ENCODE measurements around the gene MRPL34.
A peak's percentile ranks its signal among the peaks of the same experiment; 100 is the strongest.

The MRPL34 gene

GRCh38 chr19:17281391-17282304, 24.0 kb upstream of the MRPL34 start, which contains the start of gene ANKLE1:
TSS of gene ANKLE1 (plus strand) at chr19:17281901. CDS start at chr19:17281921, 20 bp downstream.
- H3K4me1 Mint-ChIP-seq: peaks cover 5% of the 10 kb centered on the region
- peak within 1 kb of the TSS; percentile 76 for H3K4me3 Mint-ChIP-seq
- H3K27ac Mint-ChIP-seq: no peak within 1 kb of the TSS
- DNase-seq: peak; percentile 62
- TF ChIP-seq, protein P1, sequence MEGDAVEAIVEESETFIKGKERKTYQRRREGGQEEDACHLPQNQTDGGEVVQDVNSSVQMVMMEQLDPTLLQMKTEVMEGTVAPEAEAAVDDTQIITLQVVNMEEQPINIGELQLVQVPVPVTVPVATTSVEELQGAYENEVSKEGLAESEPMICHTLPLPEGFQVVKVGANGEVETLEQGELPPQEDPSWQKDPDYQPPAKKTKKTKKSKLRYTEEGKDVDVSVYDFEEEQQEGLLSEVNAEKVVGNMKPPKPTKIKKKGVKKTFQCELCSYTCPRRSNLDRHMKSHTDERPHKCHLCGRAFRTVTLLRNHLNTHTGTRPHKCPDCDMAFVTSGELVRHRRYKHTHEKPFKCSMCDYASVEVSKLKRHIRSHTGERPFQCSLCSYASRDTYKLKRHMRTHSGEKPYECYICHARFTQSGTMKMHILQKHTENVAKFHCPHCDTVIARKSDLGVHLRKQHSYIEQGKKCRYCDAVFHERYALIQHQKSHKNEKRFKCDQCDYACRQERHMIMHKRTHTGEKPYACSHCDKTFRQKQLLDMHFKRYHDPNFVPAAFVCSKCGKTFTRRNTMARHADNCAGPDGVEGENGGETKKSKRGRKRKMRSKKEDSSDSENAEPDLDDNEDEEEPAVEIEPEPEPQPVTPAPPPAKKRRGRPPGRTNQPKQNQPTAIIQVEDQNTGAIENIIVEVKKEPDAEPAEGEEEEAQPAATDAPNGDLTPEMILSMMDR (IDR thresholded peaks at IDR 0.05): no peak
- H3K27me3 Mint-ChIP-seq (ENCODE audit: low read depth, poor library complexity): peaks cover 35% of the 10 kb centered on the region
- peaks cover 30% of the 10 kb centered on the region for H3K36me3 Mint-ChIP-seq (ENCODE audit: low read depth)
- no peaks in the 10 kb centered on the region for H3K9me3 Mint-ChIP-seq

DNA sequence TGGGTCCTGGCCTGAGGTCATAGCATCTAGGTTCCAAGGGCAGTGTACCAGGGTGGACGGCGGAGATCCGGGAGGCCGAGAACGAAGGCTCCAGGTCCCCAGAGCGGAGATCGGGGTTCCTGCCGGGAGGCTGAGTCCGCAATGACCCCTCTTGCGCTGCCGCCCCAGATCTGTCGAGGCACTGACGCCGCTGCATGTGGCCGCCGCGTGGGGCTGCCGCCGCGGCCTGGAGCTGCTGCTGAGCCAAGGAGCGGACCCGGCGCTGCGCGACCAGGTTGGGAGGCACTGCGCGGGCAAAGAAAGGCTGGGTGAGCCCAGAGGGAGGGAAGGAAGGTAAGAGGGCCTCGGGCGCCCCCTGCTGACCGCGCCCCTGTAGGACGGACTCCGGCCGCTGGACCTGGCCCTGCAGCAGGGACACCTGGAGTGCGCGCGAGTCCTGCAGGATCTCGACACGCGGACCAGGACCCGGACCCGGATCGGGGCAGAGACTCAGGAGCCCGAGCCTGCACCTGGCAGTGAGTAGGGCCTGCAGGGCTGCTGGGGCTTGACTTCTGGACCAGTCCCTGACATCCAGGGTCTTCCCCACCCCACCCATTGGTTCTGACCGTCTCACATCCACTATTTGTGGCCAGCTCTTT, 23.1 kb upstream of the MRPL34 start:
- H3K27ac Mint-ChIP-seq: no peak overlapping the region
- peaks cover 20% of the 10 kb centered on the region for H3K36me3 Mint-ChIP-seq (ENCODE audit: low read depth)
- DNase-seq: peak; percentile 93
- H3K4me3 Mint-ChIP-seq: peak overlapping the region; percentile 76
- no peaks in the 10 kb centered on the region for H3K9me3 Mint-ChIP-seq
- TF ChIP-seq, protein P1 (IDR thresholded peaks at IDR 0.05): peak; percentile 93
- peaks cover 5% of the 10 kb centered on the region for H3K4me1 Mint-ChIP-seq
- peaks cover 38% of the 10 kb centered on the region for H3K27me3 Mint-ChIP-seq (ENCODE audit: low read depth, poor library complexity)

GRCh38 chr19:17283504-17283996, 22.1 kb upstream of the MRPL34 start:
- Mint-ChIP-seq H3K36me3 (ENCODE audit: low read depth) (peaks cover 16% of the 10 kb centered on the region), H3K27me3 (ENCODE audit: low read depth, poor library complexity) (peaks cover 38% of the 10 kb centered on the region), H3K27ac (no peak overlapping the region), H3K4me1 (peaks cover 9% of the 10 kb centered on the region), H3K4me3 (no peak overlapping the region), H3K9me3 (no peaks in the 10 kb centered on the region)
- TF ChIP-seq, protein P1 (IDR thresholded peaks at IDR 0.05): no peak
- no peak for DNase-seq

DNA sequence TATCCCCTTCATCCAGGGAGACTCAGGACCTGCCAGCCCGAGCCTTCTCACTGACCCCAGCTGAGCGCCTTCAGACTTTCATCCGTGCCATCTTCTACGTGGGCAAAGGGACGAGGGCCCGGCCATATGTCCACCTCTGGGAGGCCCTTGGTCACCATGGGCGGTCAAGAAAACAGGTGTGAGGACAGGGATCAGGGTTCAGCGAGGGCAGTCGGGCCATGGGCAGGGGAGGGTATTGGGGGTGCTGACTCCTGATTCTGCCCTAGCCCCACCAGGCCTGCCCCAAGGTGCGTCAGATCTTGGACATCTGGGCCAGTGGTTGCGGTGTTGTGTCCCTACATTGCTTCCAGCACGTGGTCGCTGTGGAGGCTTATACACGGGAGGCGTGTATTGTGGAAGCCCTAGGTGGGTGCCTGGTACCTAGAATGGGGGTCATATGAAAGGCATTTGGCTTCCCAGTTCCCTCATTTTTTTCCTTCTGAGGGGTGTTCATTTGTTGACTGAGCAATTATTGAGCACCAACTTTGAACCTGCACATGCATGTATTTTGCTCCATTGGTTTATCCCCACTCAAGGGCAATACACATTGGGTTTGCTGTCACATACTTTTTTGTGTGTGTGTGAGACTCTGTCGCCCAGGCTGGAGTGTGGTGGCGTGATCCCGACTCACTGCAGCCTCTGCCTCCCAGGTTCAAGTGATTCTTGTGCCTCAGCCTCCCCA, 20.1 kb upstream of the MRPL34 start:
- TF ChIP-seq, protein P1 (IDR thresholded peaks at IDR 0.05): no peak
- DNase-seq: no peak
- Mint-ChIP-seq H3K36me3 (ENCODE audit: low read depth) (no peaks in the 10 kb centered on the region), H3K4me1 (peaks cover 9% of the 10 kb centered on the region), H3K9me3 (no peaks in the 10 kb centered on the region), H3K27ac (no peak overlapping the region), H3K27me3 (ENCODE audit: low read depth, poor library complexity) (peaks cover 42% of the 10 kb centered on the region), H3K4me3 (no peak overlapping the region)

- H3K4me1 Mint-ChIP-seq: peaks cover 9% of the 10 kb centered on the region
- no peaks in the 10 kb centered on the region for H3K9me3 Mint-ChIP-seq
- H3K27ac Mint-ChIP-seq: no peak overlapping the region
- no peak for DNase-seq
- peaks cover 39% of the 10 kb centered on the region for H3K27me3 Mint-ChIP-seq (ENCODE audit: low read depth, poor library complexity)
- TF ChIP-seq, protein P1 (IDR thresholded peaks at IDR 0.05): no peak
- H3K36me3 Mint-ChIP-seq (ENCODE audit: low read depth): no peaks in the 10 kb centered on the region
- no peak overlapping the region for H3K4me3 Mint-ChIP-seq
Observed at GRCh38 chr19:17286263-17286662, 19.4 kb upstream of the MRPL34 start.

Data from nephron progenitor cell (in vitro differentiated cells).